Measurements from ENCODE around the gene PDE4DIP.
"Not testable (repeated sequence)": the region's sequence is repeated elsewhere in the genome, so short reads cannot be mapped to it uniquely, and the experiment has no call there.

DNA sequence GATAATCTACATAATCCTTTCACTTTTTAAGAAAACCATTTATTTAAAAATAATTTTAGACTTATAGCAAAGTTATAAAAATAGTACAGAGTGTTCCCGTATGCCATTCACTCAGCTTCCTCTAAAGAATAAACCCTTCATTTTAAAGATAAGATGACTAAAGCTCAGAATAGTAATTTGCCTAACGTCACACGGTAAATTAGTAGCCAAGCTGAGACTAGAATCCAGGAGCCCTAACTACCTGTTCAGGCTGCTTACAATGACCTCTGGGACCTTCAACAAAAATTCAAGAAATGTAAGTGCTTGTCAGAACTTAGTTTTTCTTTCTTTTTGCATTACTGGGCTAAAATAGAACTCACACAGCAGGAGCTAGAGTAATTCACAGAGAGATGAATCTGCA is 56.5 kb downstream of the PDE4DIP start:
- TF ChIP-seq, protein P1, sequence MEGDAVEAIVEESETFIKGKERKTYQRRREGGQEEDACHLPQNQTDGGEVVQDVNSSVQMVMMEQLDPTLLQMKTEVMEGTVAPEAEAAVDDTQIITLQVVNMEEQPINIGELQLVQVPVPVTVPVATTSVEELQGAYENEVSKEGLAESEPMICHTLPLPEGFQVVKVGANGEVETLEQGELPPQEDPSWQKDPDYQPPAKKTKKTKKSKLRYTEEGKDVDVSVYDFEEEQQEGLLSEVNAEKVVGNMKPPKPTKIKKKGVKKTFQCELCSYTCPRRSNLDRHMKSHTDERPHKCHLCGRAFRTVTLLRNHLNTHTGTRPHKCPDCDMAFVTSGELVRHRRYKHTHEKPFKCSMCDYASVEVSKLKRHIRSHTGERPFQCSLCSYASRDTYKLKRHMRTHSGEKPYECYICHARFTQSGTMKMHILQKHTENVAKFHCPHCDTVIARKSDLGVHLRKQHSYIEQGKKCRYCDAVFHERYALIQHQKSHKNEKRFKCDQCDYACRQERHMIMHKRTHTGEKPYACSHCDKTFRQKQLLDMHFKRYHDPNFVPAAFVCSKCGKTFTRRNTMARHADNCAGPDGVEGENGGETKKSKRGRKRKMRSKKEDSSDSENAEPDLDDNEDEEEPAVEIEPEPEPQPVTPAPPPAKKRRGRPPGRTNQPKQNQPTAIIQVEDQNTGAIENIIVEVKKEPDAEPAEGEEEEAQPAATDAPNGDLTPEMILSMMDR (conservative IDR thresholded peaks at IDR 0.05; ENCODE audit: low read length) = not testable (repeated sequence)
- not testable (repeated sequence) for TF ChIP-seq EZH2phosphoT487 (IDR thresholded peaks at IDR 0.05; ENCODE audit: borderline replicate concordance, low read depth, low read length)
